RWPE2 (cell line): ENCODE data around the gene TMPRSS6.

Experiments
- ATAC-seq: fragments of 200-7000 bp; cut with Tn5 transposase; 3 replicates; pipeline ENCODE4 v1.9.1; 2021; ENCODE audit warnings: low read depth
- DNase-seq: peaks from one replicate; pipeline ENCODE4 v3.0.0-alpha.2; 2020; ENCODE audit warnings: low spot score
- H3K27ac ChIP-seq: fragments of 450-650 bp; 2 replicates; pipeline ENCODE4 v1.5.1; 2017; ENCODE audit warnings: mild to moderate bottlenecking; ENCODE audit not compliant: poor library complexity, severe bottlenecking
- H3K27me3 ChIP-seq: fragments of 250-450 bp; sonication (Bioruptor Pico); 2 replicates; pipeline ENCODE4 v1.5.1; 2021; ENCODE audit warnings: mild to moderate bottlenecking, moderate library complexity; ENCODE audit not compliant: insufficient read depth, poor library complexity, severe bottlenecking
- H3K36me3 ChIP-seq: fragments of 250-450 bp; sonication (Bioruptor Pico); 2 replicates; pipeline ENCODE4 v1.5.1; 2020; ENCODE audit warnings: low read depth, mild to moderate bottlenecking, moderate library complexity
- H3K4me1 ChIP-seq: fragments of 250-450 bp; sonication (Bioruptor Pico); 2 replicates; pipeline ENCODE4 v1.5.1; 2021; ENCODE audit warnings: mild to moderate bottlenecking, moderate library complexity; ENCODE audit not compliant: insufficient read depth, poor library complexity, severe bottlenecking
- H3K4me3 ChIP-seq: fragments of 250-450 bp; sonication (Bioruptor Pico); 2 replicates; pipeline ENCODE4 v1.5.1; 2021; ENCODE audit warnings: mild to moderate bottlenecking, moderate library complexity; ENCODE audit not compliant: severe bottlenecking
- H3K9me3 ChIP-seq: fragments of 250-450 bp; sonication (Bioruptor Pico); 2 replicates; pipeline ENCODE4 v1.5.1; 2021; ENCODE audit warnings: mild to moderate bottlenecking, moderate library complexity; ENCODE audit not compliant: severe bottlenecking
- CTCF ChIP-seq: fragments of 450-650 bp; IDR thresholded peaks from one replicate; pipeline ENCODE4 v1.5.1; 2017; ENCODE audit warnings: mild to moderate bottlenecking, moderate library complexity; ENCODE audit not compliant: poor library complexity, severe bottlenecking

The TMPRSS6 gene

GRCh38 chr22:37137131-37137530, 27.6 kb upstream of the TMPRSS6 start:
- no peaks in the 10 kb centered on the region for H3K9me3 ChIP-seq
- no peaks in the 10 kb centered on the region for H3K27me3 ChIP-seq
- no peak overlapping the region for H3K27ac ChIP-seq
- H3K36me3 ChIP-seq: no peaks in the 10 kb centered on the region
- ATAC-seq (no peak), DNase-seq (no peak)
- H3K4me1 ChIP-seq: no peaks in the 10 kb centered on the region
- no peak overlapping the region for H3K4me3 ChIP-seq
- no peak for TF ChIP-seq CTCF

GRCh38 chr22:37135023-37135422, 25.5 kb upstream of the TMPRSS6 start:
- DNase-seq (no peak), ATAC-seq (no peak)
- Histone ChIP-seq H3K9me3 (no peaks in the 10 kb centered on the region), H3K27ac (no peak overlapping the region), H3K4me3 (no peak overlapping the region), H3K36me3 (no peaks in the 10 kb centered on the region), H3K27me3 (no peaks in the 10 kb centered on the region), H3K4me1 (no peaks in the 10 kb centered on the region)
- no peak for TF ChIP-seq CTCF

GRCh38 chr22:37133304-37134018, 23.9 kb upstream of the TMPRSS6 start:
- TF ChIP-seq CTCF: no peak
- no peak overlapping the region for H3K27ac ChIP-seq
- no peaks in the 10 kb centered on the region for H3K27me3 ChIP-seq
- ATAC-seq (no peak), DNase-seq (no peak)
- no peaks in the 10 kb centered on the region for H3K4me1 ChIP-seq
- H3K9me3 ChIP-seq: no peaks in the 10 kb centered on the region
- no peak overlapping the region for H3K4me3 ChIP-seq
- H3K36me3 ChIP-seq: no peaks in the 10 kb centered on the region

- H3K4me1 ChIP-seq: no peaks in the 10 kb centered on the region
- no peak for DNase-seq
- H3K4me3 ChIP-seq: no peak overlapping the region
- no peak for ATAC-seq
- H3K36me3 ChIP-seq: no peaks in the 10 kb centered on the region
- H3K27ac ChIP-seq: no peak overlapping the region
- H3K9me3 ChIP-seq: no peaks in the 10 kb centered on the region
- TF ChIP-seq CTCF: no peak
- no peaks in the 10 kb centered on the region for H3K27me3 ChIP-seq
Measured at GRCh38 chr22:37132773-37133172, 23.3 kb upstream of the TMPRSS6 start.

- Histone ChIP-seq H3K27ac (no peak overlapping the region), H3K4me1 (no peaks in the 10 kb centered on the region), H3K4me3 (no peak overlapping the region), H3K9me3 (no peaks in the 10 kb centered on the region), H3K36me3 (no peaks in the 10 kb centered on the region), H3K27me3 (no peaks in the 10 kb centered on the region)
- DNase-seq: no peak
- no peak for ATAC-seq
- TF ChIP-seq CTCF: no peak
Measured at GRCh38 chr22:37129866-37130441, 20.4 kb upstream of the TMPRSS6 start.
